Measurements from ENCODE around the gene NPAS3.

The NPAS3 gene

GRCh38 chr14:33812181-33812580, 873.5 kb downstream of the NPAS3 start:
- TF ChIP-seq CTCF (conservative IDR thresholded peaks at IDR 0.05; ENCODE audit: low read depth) = no peak
- ChIA-PET CTCF (no interaction called here), POLR2A (ENCODE audit: low non-redundant PET) (no interaction called here)
- H3K27ac ChIP-seq = no peak overlapping the region
- no peak for DNase-seq (ENCODE audit: low spot score)

- ChIA-PET CTCF (no interaction called here), POLR2A (ENCODE audit: low non-redundant PET) (no interaction called here)
- TF ChIP-seq CTCF (conservative IDR thresholded peaks at IDR 0.05; ENCODE audit: low read depth) = no peak
- no peak overlapping the region for H3K27ac ChIP-seq
- no peak for DNase-seq (ENCODE audit: low spot score)
These were observed 873.9 kb downstream of the NPAS3 start for GRCh38 chr14:33812601-33813000.

GRCh38 chr14:33814010-33814409, 875.3 kb downstream of the NPAS3 start:
- TF ChIP-seq CTCF (conservative IDR thresholded peaks at IDR 0.05; ENCODE audit: low read depth) = no peak
- CTCF ChIA-PET = no interaction called here
- H3K27ac ChIP-seq = no peak overlapping the region
- POLR2A ChIA-PET (ENCODE audit: low non-redundant PET) = no interaction called here
- no peak for DNase-seq (ENCODE audit: low spot score)

GRCh38 chr14:33833706-33834465, 895.2 kb downstream of the NPAS3 start:
- TF ChIP-seq CTCF (conservative IDR thresholded peaks at IDR 0.05; ENCODE audit: low read depth) = no peak
- CTCF ChIA-PET = interaction anchor here (0.5 to 1.7 kb wide), 3 partner anchors 265 to 390 kb away, joined by 3 to 4 read pairs (median 3); no protein-coding TSS in a partner anchor
- DNase-seq (ENCODE audit: low spot score) = no peak
- H3K27ac ChIP-seq = no peak overlapping the region
- POLR2A ChIA-PET (ENCODE audit: low non-redundant PET) = no interaction called here

- POLR2A ChIA-PET (ENCODE audit: low non-redundant PET) = no interaction called here
- no peak for DNase-seq (ENCODE audit: low spot score)
- CTCF ChIA-PET = interaction anchor here (0.6 to 1.7 kb wide), 4 partner anchors 20 to 394 kb away, joined by 3 to 5 read pairs (median 4); no protein-coding TSS in a partner anchor
- no peak for TF ChIP-seq CTCF (conservative IDR thresholded peaks at IDR 0.05; ENCODE audit: low read depth)
- no peak overlapping the region for H3K27ac ChIP-seq
These were observed 896.0 kb downstream of the NPAS3 start for GRCh38 chr14:33834466-33835260.

- ChIA-PET POLR2A (ENCODE audit: low non-redundant PET) (no interaction called here), CTCF (interaction anchor here (1.6 to 1.7 kb wide), 2 partner anchors 263 to 393 kb away, joined by 4 to 5 read pairs; no protein-coding TSS in a partner anchor)
- H3K27ac ChIP-seq = no peak overlapping the region
- TF ChIP-seq CTCF (conservative IDR thresholded peaks at IDR 0.05; ENCODE audit: low read depth) = no peak
- no peak for DNase-seq (ENCODE audit: low spot score)
These were observed 896.6 kb downstream of the NPAS3 start for GRCh38 chr14:33835261-33835655.

All from RWPE1 (cell line).